ENCODE results near the gene ZNF488.

Gene ZNF488

GRCh38 chr10:47325303-47326291, 58.5 kb downstream of the ZNF488 start:
- no peak for TF ChIP-seq CTCF (IDR thresholded peaks at IDR 0.05)

- no peak for TF ChIP-seq CTCF (IDR thresholded peaks at IDR 0.05)
Observed at GRCh38 chr10:47323636-47324296, 60.3 kb downstream of the ZNF488 start.

GRCh38 chr10:47323087-47323486, 61.0 kb downstream of the ZNF488 start:
- TF ChIP-seq CTCF (IDR thresholded peaks at IDR 0.05), result no peak

- TF ChIP-seq CTCF (IDR thresholded peaks at IDR 0.05), result no peak
Observed at GRCh38 chr10:47322300-47323061, 61.6 kb downstream of the ZNF488 start, which contains the start of gene GDF2. GDF2 (plus strand) TSS chr10:47322454; CDS start chr10:47322669, 215 bp downstream.

- no peak for TF ChIP-seq CTCF (IDR thresholded peaks at IDR 0.05)
Observed at GRCh38 chr10:47321521-47322195, 62.4 kb downstream of the ZNF488 start.

- no peak for TF ChIP-seq CTCF (IDR thresholded peaks at IDR 0.05)
Observed at GRCh38 chr10:47320812-47321211, 63.3 kb downstream of the ZNF488 start.

GRCh38 chr10:47319784-47320183, 64.3 kb downstream of the ZNF488 start:
- TF ChIP-seq CTCF (IDR thresholded peaks at IDR 0.05), result no peak

Data from LNCAP (cell line).